Measurements from ENCODE around the gene KCNH5. TPM values are rescaled to one million over a fixed set of nuclear protein-coding genes. Genes with fewer than 3 reads are reported as not detected.

Gene KCNH5
- total and polyA plus RNA-seq, 2 of the 13 experiments (the other 11 are each of a cell fraction or from before 2014, with no cell fraction given) = not detected

GRCh38 chr14:62706217-62706616 lies 339.0 kb downstream of the KCNH5 start:
- FAIRE-seq (no peak), DNase-seq (ENCODE audit: low spot score) (no peak), ATAC-seq (no peak)
- TF ChIP-seq ZSCAN22 (CRISPR knock-in tag; IDR thresholded peaks at IDR 0.05) (no peak), SNRNP70 (IDR thresholded peaks at IDR 0.05; ENCODE audit: low read depth, low read length) (no peak), KDM3A (CRISPR knock-in tag; IDR thresholded peaks at IDR 0.05; ENCODE audit: low read depth) (no peak), ZNF180 (CRISPR knock-in tag; IDR thresholded peaks at IDR 0.05; ENCODE audit: borderline replicate concordance, low read depth) (no peak), ZNF572 (CRISPR knock-in tag; IDR thresholded peaks at IDR 0.05) (no peak), CREB1 (IDR thresholded peaks at IDR 0.05) (no peak), CREB1 (CRISPR knock-in tag; IDR thresholded peaks at IDR 0.05) (no peak)
- CTCF ChIA-PET (ENCODE audit: low intra/inter-chr PET ratio, low total read pairs) = no interaction called here
- Histone ChIP-seq H3K36me3 (replicated peaks in 1 of 2; ENCODE audit: control insufficient read depth in 1 of 2, insufficient read depth in 2 of 2, low read length in 2 of 2) (no peaks in the 10 kb centered on the region), H3K27ac (ENCODE audit: extremely low read length, insufficient read depth, low read length) (no peak overlapping the region), H3K4me3 (replicated peaks in 1 of 3; ENCODE audit: insufficient read depth in 1 of 3, low read depth in 2 of 3, low read length in 3 of 3) (no peak overlapping the region), H3K9me3 (ENCODE audit: low read length) (no peaks in the 10 kb centered on the region), H3K79me2 (ENCODE audit: insufficient read depth, low read length) (no peaks in the 10 kb centered on the region), H3K9ac (ENCODE audit: insufficient read depth, low read depth, low read length) (no peak overlapping the region), H3K4me1 (ENCODE audit: insufficient read depth, low read length) (peaks cover 19% of the 10 kb centered on the region), H3K4me2 (ENCODE audit: low read depth, low read length) (no peak overlapping the region), H2AFZ (ENCODE audit: low read length) (no peak overlapping the region), H4K20me1 (ENCODE audit: insufficient read depth, low read length) (no peaks in the 10 kb centered on the region), H3K27me3 (ENCODE audit: control insufficient read depth in 1 of 2, insufficient read depth in 2 of 2, low read length in 2 of 2) (no peaks in the 10 kb centered on the region)
- intact Hi-C loops (cut with micrococcal nuclease; ENCODE audit: unreplicated experiment) = no loop called here
- WGBS (ENCODE audit: low lambda C conversion rate) = 2% methylated on average over 2 of the region's 2 CpGs
- in situ Hi-C loops (cut with HindIII; ENCODE audit: extremely low pct_ligation_motif_present, low pct_unique_long_range_greater_than_20kb) = no loop called here
- POLR2A ChIA-PET = no interaction called here
- BruUV-seq (replicated peaks) = no TSS peak

- DNase-seq (ENCODE audit: low spot score) (no peak), ATAC-seq (no peak), FAIRE-seq (no peak)
- no peaks in the 10 kb centered on the region for H3K79me2 ChIP-seq (ENCODE audit: insufficient read depth, low read length)
- H3K4me3 ChIP-seq (replicated peaks in 1 of 3; ENCODE audit: insufficient read depth in 1 of 3, low read depth in 2 of 3, low read length in 3 of 3) = no peak overlapping the region
- no TSS peak for BruUV-seq (replicated peaks)
- H3K4me2 ChIP-seq (ENCODE audit: low read depth, low read length) = no peak overlapping the region
- ChIA-PET POLR2A (no interaction called here), CTCF (ENCODE audit: low intra/inter-chr PET ratio, low total read pairs) (no interaction called here)
- no peak overlapping the region for H3K27ac ChIP-seq (ENCODE audit: extremely low read length, insufficient read depth, low read length)
- H4K20me1 ChIP-seq (ENCODE audit: insufficient read depth, low read length) = no peaks in the 10 kb centered on the region
- no peaks in the 10 kb centered on the region for H3K9me3 ChIP-seq (ENCODE audit: low read length)
- H3K4me1 ChIP-seq (ENCODE audit: insufficient read depth, low read length) = peaks cover 69% of the 10 kb centered on the region
- 95% methylated on average over 1 of the region's 1 CpG for WGBS (ENCODE audit: low lambda C conversion rate)
- no peak overlapping the region for H3K9ac ChIP-seq (ENCODE audit: insufficient read depth, low read depth, low read length)
- in situ Hi-C loops (cut with HindIII; ENCODE audit: extremely low pct_ligation_motif_present, low pct_unique_long_range_greater_than_20kb) = no loop called here
- H3K27me3 ChIP-seq (ENCODE audit: control insufficient read depth in 1 of 2, insufficient read depth in 2 of 2, low read length in 2 of 2) = no peaks in the 10 kb centered on the region
- no peaks in the 10 kb centered on the region for H3K36me3 ChIP-seq (replicated peaks in 1 of 2; ENCODE audit: control insufficient read depth in 1 of 2, insufficient read depth in 2 of 2, low read length in 2 of 2)
- no peak overlapping the region for H2AFZ ChIP-seq (ENCODE audit: low read length)
- intact Hi-C loops (cut with micrococcal nuclease; ENCODE audit: unreplicated experiment) = no loop called here
- TF ChIP-seq ZNF788 (CRISPR knock-in tag; IDR thresholded peaks at IDR 0.05; ENCODE audit: borderline replicate concordance) = no peak
- TF ChIP-seq ZNF749 (CRISPR knock-in tag; IDR thresholded peaks at IDR 0.05; ENCODE audit: borderline replicate concordance) = no peak
- no peak for TF ChIP-seq HES4 (CRISPR knock-in tag; IDR thresholded peaks at IDR 0.05; ENCODE audit: borderline replicate concordance)
- no peak for TF ChIP-seq HOXA9 (CRISPR knock-in tag; IDR thresholded peaks at IDR 0.05; ENCODE audit: borderline replicate concordance)
- no peak for TF ChIP-seq E2F2 (CRISPR knock-in tag; IDR thresholded peaks at IDR 0.05; ENCODE audit: borderline replicate concordance)
- no peak for TF ChIP-seq ZNF124 (CRISPR knock-in tag; IDR thresholded peaks at IDR 0.05)
- no peak for TF ChIP-seq PAF1 (CRISPR knock-in tag; IDR thresholded peaks at IDR 0.05)
Measured at GRCh38 chr14:62697461-62697860, 347.8 kb downstream of the KCNH5 start.
